Measurements from ENCODE around the gene SPSB1. TPM values are rescaled to one million over a fixed set of nuclear protein-coding genes. Genes with fewer than 3 reads are reported as not detected.
A peak's percentile ranks its signal among the peaks of the same experiment; 100 is the strongest.

Gene SPSB1
- total RNA-seq, 3 donors from 2014 or later (not counting 1 experiment from before 2014, with no cell fraction given): 0.82 to 3.0 (median 1.5) TPM

DNA sequence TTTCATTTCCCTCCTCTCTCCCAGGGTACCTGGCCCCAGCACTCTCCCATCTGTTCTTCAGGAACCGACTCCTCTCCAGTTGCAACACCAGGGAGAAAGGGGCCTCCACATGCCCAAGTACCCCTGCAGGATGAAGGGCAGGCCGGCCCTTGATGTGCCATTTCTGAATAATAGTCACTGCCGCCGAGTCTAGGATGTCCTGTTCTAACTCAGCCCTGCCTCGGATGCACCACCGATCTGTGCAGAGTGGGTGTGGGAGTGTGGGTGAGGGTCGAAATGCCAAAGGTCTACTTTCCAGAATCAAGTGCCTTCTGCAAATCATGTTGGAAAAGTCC is 25.4 kb upstream of the SPSB1 start:
- Mint-ChIP-seq H3K4me1 (peaks cover 0 to 5% of the 10 kb centered on the region in 2 donors), H3K36me3 (no peaks in the 10 kb centered on the region), H3K27ac (no peak overlapping the region), H3K4me3 (no peak overlapping the region), H3K27me3 (ENCODE audit: low read depth in 2 of 2) (no peaks in the 10 kb centered on the region), H3K9me3 (no peaks in the 10 kb centered on the region)
- Histone ChIP-seq H3K9me3 (ENCODE audit: control insufficient read depth, insufficient read depth, low read length) (no peaks in the 10 kb centered on the region), H3K4me1 (ENCODE audit: control insufficient read depth, insufficient read depth, low read length) (peaks cover 5% of the 10 kb centered on the region), H3K4me3 (ENCODE audit: low read length) (no peak overlapping the region), H3K27ac (ENCODE audit: low read length) (no peak overlapping the region), H3K36me3 (ENCODE audit: control insufficient read depth, insufficient read depth, low read length) (peaks cover 26% of the 10 kb centered on the region), H3K27me3 (ENCODE audit: control insufficient read depth, insufficient read depth, low read length) (no peaks in the 10 kb centered on the region)
- intact Hi-C loops (cut with micrococcal nuclease): loop anchor here (1.0 kb wide), 1 partner anchor 224 kb away; no protein-coding TSS in a partner anchor
- WGBS (ENCODE audit: insufficient coverage): 89% methylated on average over 7 of the region's 7 CpGs
- DNase-seq (no peak), ATAC-seq (no peak)
- TF ChIP-seq CTCF (IDR thresholded peaks at IDR 0.05): peak; percentile 59

DNA sequence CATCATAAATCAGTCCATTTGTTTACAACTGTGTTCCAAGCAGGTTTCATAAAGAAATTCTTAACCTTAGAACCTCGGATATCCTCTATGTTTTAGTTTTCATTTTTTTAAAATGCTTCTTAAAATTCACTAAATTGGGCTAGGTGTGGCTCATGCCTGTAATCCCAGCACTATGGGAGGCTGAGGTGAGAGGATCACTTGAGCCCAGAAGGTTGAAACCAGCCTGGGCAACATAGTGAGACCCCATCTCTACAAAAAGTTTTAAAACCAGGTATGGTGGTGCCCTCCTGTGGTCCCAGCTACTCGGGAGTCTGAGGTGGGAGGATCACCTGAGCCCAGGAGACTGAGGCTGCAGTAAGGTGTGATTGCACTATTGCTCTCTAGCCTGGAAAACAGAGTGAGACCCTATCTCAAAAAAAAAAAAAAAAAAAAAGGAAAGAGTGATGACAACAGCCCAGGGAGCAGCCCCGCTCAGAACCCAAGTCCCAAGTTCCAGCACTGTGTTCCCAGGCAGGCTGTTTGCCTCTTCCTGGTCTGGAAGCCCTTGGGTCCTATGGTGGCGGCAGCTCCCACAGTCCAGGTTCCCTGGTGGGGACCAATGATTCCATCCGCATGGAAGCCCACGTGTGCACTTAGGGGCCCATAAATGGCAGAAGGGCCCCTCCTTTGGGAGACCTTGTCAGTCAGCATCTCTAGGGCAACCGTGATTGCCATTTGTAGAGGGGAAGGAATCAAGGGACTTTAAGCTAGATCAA is 24.7 kb upstream of the SPSB1 start:
- intact Hi-C loops (cut with micrococcal nuclease): loop anchor here (1.0 kb wide), 2 partner anchors 187 to 223 kb away; no protein-coding TSS in a partner anchor
- WGBS (ENCODE audit: insufficient coverage): 93% methylated on average over 7 of the region's 7 CpGs
- no peaks in the 10 kb centered on the region for H3K27me3 Mint-ChIP-seq (ENCODE audit: low read depth in 2 of 2)
- TF ChIP-seq CTCF (IDR thresholded peaks at IDR 0.05): no peak
- H3K36me3 Mint-ChIP-seq: no peaks in the 10 kb centered on the region
- DNase-seq: no peak
- Histone ChIP-seq H3K27ac (ENCODE audit: low read length) (no peak overlapping the region), H3K4me3 (ENCODE audit: low read length) (no peak overlapping the region), H3K27me3 (ENCODE audit: control insufficient read depth, insufficient read depth, low read length) (no peaks in the 10 kb centered on the region), H3K4me1 (ENCODE audit: control insufficient read depth, insufficient read depth, low read length) (peaks cover 5% of the 10 kb centered on the region), H3K9me3 (ENCODE audit: control insufficient read depth, insufficient read depth, low read length) (no peaks in the 10 kb centered on the region), H3K36me3 (ENCODE audit: control insufficient read depth, insufficient read depth, low read length) (peaks cover 20% of the 10 kb centered on the region)
- no peak for ATAC-seq
- no peak overlapping the region for H3K27ac Mint-ChIP-seq
- H3K4me3 Mint-ChIP-seq: no peak overlapping the region
- no peaks in the 10 kb centered on the region for H3K9me3 Mint-ChIP-seq
- peaks cover 0 to 5% of the 10 kb centered on the region in 2 donors for H3K4me1 Mint-ChIP-seq

DNA sequence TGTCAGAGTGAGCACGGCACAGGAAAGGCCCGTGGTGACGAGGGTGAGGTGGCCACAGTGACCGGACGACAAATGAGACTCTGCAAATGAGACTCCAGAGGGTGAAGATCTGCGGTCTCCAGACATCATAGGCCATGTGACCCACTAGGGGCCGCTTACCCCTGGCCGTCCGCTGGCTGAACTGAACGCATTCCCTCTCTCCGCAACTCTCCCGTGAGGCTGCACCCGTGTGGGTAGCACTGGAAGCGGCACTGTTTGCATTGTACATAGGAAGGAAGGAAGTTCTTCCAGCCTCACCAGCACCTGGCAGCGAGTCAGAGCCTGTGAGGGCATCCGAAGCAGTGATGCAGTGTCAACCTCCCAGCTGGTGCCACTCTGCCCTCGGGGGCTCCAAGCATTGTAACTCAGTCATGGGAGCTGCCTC is 23.6 kb upstream of the SPSB1 start:
- intact Hi-C loops (cut with micrococcal nuclease): no loop called here
- Mint-ChIP-seq H3K36me3 (no peaks in the 10 kb centered on the region), H3K4me3 (no peak overlapping the region), H3K27me3 (ENCODE audit: low read depth in 2 of 2) (no peaks in the 10 kb centered on the region), H3K9me3 (no peaks in the 10 kb centered on the region), H3K27ac (no peak overlapping the region), H3K4me1 (peaks cover 0 to 5% of the 10 kb centered on the region in 2 donors)
- Histone ChIP-seq H3K36me3 (ENCODE audit: control insufficient read depth, insufficient read depth, low read length) (peaks cover 12% of the 10 kb centered on the region), H3K27ac (ENCODE audit: low read length) (no peak overlapping the region), H3K9me3 (ENCODE audit: control insufficient read depth, insufficient read depth, low read length) (no peaks in the 10 kb centered on the region), H3K4me3 (ENCODE audit: low read length) (no peak overlapping the region), H3K27me3 (ENCODE audit: control insufficient read depth, insufficient read depth, low read length) (no peaks in the 10 kb centered on the region), H3K4me1 (ENCODE audit: control insufficient read depth, insufficient read depth, low read length) (peaks cover 5% of the 10 kb centered on the region)
- WGBS (ENCODE audit: insufficient coverage): 81% methylated on average over 17 of the region's 17 CpGs
- TF ChIP-seq CTCF (IDR thresholded peaks at IDR 0.05): no peak
- no peak for ATAC-seq
- DNase-seq: no peak

DNA sequence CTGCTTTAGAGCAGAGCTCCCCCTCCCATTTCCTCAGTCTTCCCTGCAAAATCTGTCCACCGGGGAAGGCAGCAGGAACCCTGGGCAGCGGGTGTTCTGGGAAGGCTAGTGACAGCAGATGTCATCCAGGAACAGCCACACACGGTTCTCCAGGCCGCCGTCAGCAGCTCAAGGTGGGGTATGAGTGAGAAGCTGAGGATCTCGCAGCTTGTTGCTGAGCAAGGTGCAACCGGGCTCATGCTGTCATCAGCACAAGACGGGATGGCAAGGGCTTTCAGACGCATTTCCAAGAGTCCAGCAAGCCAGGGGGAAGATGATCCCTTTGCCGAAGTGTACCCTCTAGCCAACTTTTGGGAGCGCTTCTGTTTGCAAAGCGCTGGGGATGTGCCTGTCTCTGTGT is 23.0 kb upstream of the SPSB1 start:
- intact Hi-C loops (cut with micrococcal nuclease): no loop called here
- Histone ChIP-seq H3K27me3 (ENCODE audit: control insufficient read depth, insufficient read depth, low read length) (no peaks in the 10 kb centered on the region), H3K9me3 (ENCODE audit: control insufficient read depth, insufficient read depth, low read length) (no peaks in the 10 kb centered on the region), H3K4me3 (ENCODE audit: low read length) (no peak overlapping the region), H3K27ac (ENCODE audit: low read length) (no peak overlapping the region), H3K36me3 (ENCODE audit: control insufficient read depth, insufficient read depth, low read length) (peaks cover 6% of the 10 kb centered on the region), H3K4me1 (ENCODE audit: control insufficient read depth, insufficient read depth, low read length) (peaks cover 5% of the 10 kb centered on the region)
- peaks cover 0 to 5% of the 10 kb centered on the region in 2 donors for H3K4me1 Mint-ChIP-seq
- no peaks in the 10 kb centered on the region for H3K9me3 Mint-ChIP-seq
- H3K27me3 Mint-ChIP-seq (ENCODE audit: low read depth in 2 of 2): no peaks in the 10 kb centered on the region
- DNase-seq (no peak), ATAC-seq (no peak)
- no peak overlapping the region for H3K27ac Mint-ChIP-seq
- no peaks in the 10 kb centered on the region for H3K36me3 Mint-ChIP-seq
- no peak overlapping the region for H3K4me3 Mint-ChIP-seq
- WGBS (ENCODE audit: insufficient coverage): 94% methylated on average over 12 of the region's 12 CpGs
- no peak for TF ChIP-seq CTCF (IDR thresholded peaks at IDR 0.05)

Data from natural killer cell (primary cell).